ENCODE results near the gene ATXN1.

- TF ChIP-seq CSRNP3 (CRISPR knock-in tag; IDR thresholded peaks at IDR 0.05) (no peak), POU6F1 (CRISPR knock-in tag; IDR thresholded peaks at IDR 0.05; ENCODE audit: borderline replicate concordance, low read depth) (no peak), CREB5 (CRISPR knock-in tag; IDR thresholded peaks at IDR 0.05; ENCODE audit: low read depth) (no peak), ZNF565 (CRISPR knock-in tag; conservative IDR thresholded peaks at IDR 0.05; ENCODE audit: low read depth) (no peak), RARB (CRISPR knock-in tag; IDR thresholded peaks at IDR 0.05) (no peak), ZFP3 (CRISPR knock-in tag; IDR thresholded peaks at IDR 0.05) (no peak), ARNTL (CRISPR knock-in tag; IDR thresholded peaks at IDR 0.05; ENCODE audit: borderline replicate concordance, low read depth) (no peak), ISL1 (CRISPR knock-in tag; IDR thresholded peaks at IDR 0.05) (no peak), ZFP30 (CRISPR knock-in tag; IDR thresholded peaks at IDR 0.05) (no peak), PATZ1 (CRISPR knock-in tag; IDR thresholded peaks at IDR 0.05; ENCODE audit: borderline replicate concordance) (no peak)
These were observed 7.0 kb downstream of the ATXN1 start for GRCh38 chr6:16754274-16754673.
